Activated naive CD8-positive, alpha-beta T cell treated with anti-CD3 and anti-CD28 coated beads for 36 hours (primary cell): ENCODE results near the gene OPRL1. TPM values are rescaled to one million over a fixed set of nuclear protein-coding genes. Genes with fewer than 3 reads are reported as not detected.

Source experiments
- DNase-seq: peaks from one replicate; pipeline ENCODE4 v3.0.0; 2021
- H3K27ac Mint-ChIP-seq: one replicate; pipeline ENCODE4 v1.8.0; 2022; ENCODE audit warnings: mild to moderate bottlenecking, moderate library complexity, mixed read lengths
- H3K27me3 Mint-ChIP-seq: one replicate; pipeline ENCODE4 v1.8.0; 2022; ENCODE audit warnings: mild to moderate bottlenecking, mixed read lengths
- H3K36me3 Mint-ChIP-seq: one replicate; pipeline ENCODE4 v1.8.0; 2021; ENCODE audit warnings: mild to moderate bottlenecking, mixed read lengths
- H3K4me1 Mint-ChIP-seq: one replicate; pipeline ENCODE4 v1.8.0; 2021; ENCODE audit warnings: mixed read lengths
- H3K4me3 Mint-ChIP-seq: one replicate; pipeline ENCODE4 v1.8.0; 2022; ENCODE audit warnings: mild to moderate bottlenecking, moderate library complexity, mixed read lengths
- H3K9me3 Mint-ChIP-seq: one replicate; pipeline ENCODE4 v1.8.0; 2022; ENCODE audit warnings: mixed read lengths
- total RNA-seq, 2 experiments: library from RNA; stranded (reverse); gene quantifications; one replicate each; pipeline ENCODE4 v1.2.3, GENCODE V29; 2021

The OPRL1 gene
- total RNA-seq, 2 experiments from 2014 or later = 0.16 to 0.25 TPM

- Mint-ChIP-seq H3K9me3 (peaks cover 14% of the 10 kb centered on the region), H3K36me3 (no peaks in the 10 kb centered on the region), H3K27me3 (peaks cover 14% of the 10 kb centered on the region), H3K4me1 (no peaks in the 10 kb centered on the region), H3K27ac (no peak overlapping the region), H3K4me3 (no peak overlapping the region)
- DNase-seq = no peak
Observed at GRCh38 chr20:64146936-64147477, 67.1 kb downstream of the OPRL1 start.

DNA sequence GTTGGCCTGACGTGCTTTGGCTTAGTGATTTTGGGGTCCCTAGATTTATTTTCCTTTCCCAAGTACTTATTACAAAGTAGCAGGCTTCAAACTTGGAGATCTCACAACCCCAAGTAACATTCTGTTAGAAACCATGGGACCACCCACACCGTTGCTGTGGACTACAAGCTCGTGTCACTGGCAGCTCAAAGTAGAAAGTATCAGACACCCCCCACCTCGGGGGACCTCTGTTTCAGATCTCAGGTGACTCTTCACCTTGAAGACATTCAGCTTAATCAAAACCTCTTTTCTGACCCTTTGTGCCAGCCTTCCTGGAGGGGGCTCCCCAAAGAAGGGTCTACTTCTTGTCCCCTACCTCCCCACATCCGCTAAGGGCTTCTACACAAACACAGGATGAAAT lies 68.7 kb downstream of the OPRL1 start:
- Mint-ChIP-seq H3K27me3 (peaks cover 8% of the 10 kb centered on the region), H3K4me3 (no peak overlapping the region), H3K27ac (no peak overlapping the region), H3K9me3 (peaks cover 14% of the 10 kb centered on the region), H3K36me3 (no peaks in the 10 kb centered on the region), H3K4me1 (no peaks in the 10 kb centered on the region)
- DNase-seq = no peak

- H3K27ac Mint-ChIP-seq = no peak overlapping the region
- no peak overlapping the region for H3K4me3 Mint-ChIP-seq
- DNase-seq = no peak
- peaks cover 11% of the 10 kb centered on the region for H3K9me3 Mint-ChIP-seq
- H3K36me3 Mint-ChIP-seq = no peaks in the 10 kb centered on the region
- no peaks in the 10 kb centered on the region for H3K4me1 Mint-ChIP-seq
- peaks cover 8% of the 10 kb centered on the region for H3K27me3 Mint-ChIP-seq
Observed at GRCh38 chr20:64149141-64149540, 69.3 kb downstream of the OPRL1 start.

- Mint-ChIP-seq H3K27me3 (peaks cover 8% of the 10 kb centered on the region), H3K4me1 (no peaks in the 10 kb centered on the region), H3K4me3 (no peak overlapping the region), H3K27ac (no peak overlapping the region), H3K36me3 (no peaks in the 10 kb centered on the region), H3K9me3 (peaks cover 4% of the 10 kb centered on the region)
- DNase-seq = no peak
Observed at GRCh38 chr20:64149809-64150560, 70.1 kb downstream of the OPRL1 start.

Other genes with a start within 250 kb of the OPRL1 start
- under 1 TPM in 1 of 2 experiments, not detected in 1; 0.04 TPM for gene ZBTB46, start 248.8 kb upstream of the OPRL1 start, total RNA-seq
- gene ABHD16B, start 218.6 kb upstream of the OPRL1 start, total RNA-seq = not detected
- 10 to 100 TPM; 58.6 to 58.9 TPM for gene TPD52L2, start 214.8 kb upstream of the OPRL1 start, total RNA-seq
- 10 to 100 TPM; 32.1 to 32.9 TPM for gene DNAJC5, start 185.0 kb upstream of the OPRL1 start, total RNA-seq
- gene UCKL1, start 123.7 kb upstream of the OPRL1 start, total RNA-seq = 10 to 100 TPM; 27.6 to 28.9 TPM
- 10 to 100 TPM; 11.6 to 11.8 TPM for gene ZNF512B, start 110.2 kb upstream of the OPRL1 start, total RNA-seq
- gene SAMD10, start 100.4 kb upstream of the OPRL1 start, total RNA-seq = 10 to 100 TPM; 16.7 to 19.3 TPM
- 10 to 100 TPM; 64.5 to 64.6 TPM for gene PRPF6, start 99.0 kb upstream of the OPRL1 start, total RNA-seq
- gene C20orf204, start 43.9 kb upstream of the OPRL1 start, total RNA-seq = 1 to 10 TPM; 2.1 to 2.5 TPM
- gene SOX18, start 30.4 kb upstream of the OPRL1 start, total RNA-seq = not detected
- gene TCEA2, start 16.9 kb upstream of the OPRL1 start, total RNA-seq = 10 to 100 TPM; 37.8 to 38.6 TPM
- gene RGS19, start 564 bp upstream of the OPRL1 start, total RNA-seq = 10 to 100 TPM; 26.4 to 31.8 TPM
- gene LKAAEAR1, start 4.3 kb downstream of the OPRL1 start, total RNA-seq = under 1 TPM; 0.47 to 0.50 TPM
- gene NPBWR2, start 27.5 kb downstream of the OPRL1 start, total RNA-seq = not detected
- under 1 TPM in 1 of 2 experiments, not detected in 1; 0.44 TPM for gene MYT1, start 84.4 kb downstream of the OPRL1 start, total RNA-seq
- gene PCMTD2, start 175.7 kb downstream of the OPRL1 start, total RNA-seq = 10 to 100 TPM; 27.5 to 30.0 TPM